Kidney (tissue), 14 donors: Measurements from ENCODE around the gene ZNF202. TPM values are rescaled to one million over a fixed set of nuclear protein-coding genes. Genes with fewer than 3 reads are reported as not detected.

ENCODE experiments used
- DNase-seq, 5 donors: peaks; one replicate each; pipeline ENCODE4 v3.0.0-alpha.2; 2013 to 2020
- FAIRE-seq: peaks from 2 replicates; lab custom pipeline; 2012; peaks lifted over from hg19 to GRCh38; lab: Jason Lieb, UNC
- H3K27ac ChIP-seq, 2 donors: one replicate each; pipeline ENCODE4 v1.7.0; 2013; ENCODE audit warnings: low read depth in 2 of 2, low read length in 2 of 2, inconsistent platforms in 1 of 2
- H3K27me3 ChIP-seq: one replicate; pipeline ENCODE4 v1.7.1; 2013; ENCODE audit warnings: low read length, inconsistent platforms; ENCODE audit not compliant: control insufficient read depth, insufficient read depth
- H3K36me3 ChIP-seq, 3 donors: one replicate each; pipeline versions ENCODE4 v1.7.0 to v1.7.1; 2013; ENCODE audit warnings: low read length in 3 of 3, control low read depth in 1 of 3, inconsistent platforms in 1 of 3; ENCODE audit not compliant: insufficient read depth in 3 of 3, control insufficient read depth in 2 of 3
- H3K4me1 ChIP-seq, 3 donors: one replicate each; pipeline versions ENCODE4 v1.7.0 to v1.7.1; 2013; ENCODE audit warnings: low read length in 3 of 3, inconsistent platforms in 1 of 3, low read depth in 1 of 3; ENCODE audit not compliant: control insufficient read depth in 2 of 3, insufficient read depth in 2 of 3
- H3K4me3 ChIP-seq, 3 donors: one replicate each; pipeline versions ENCODE4 v1.7.0 to v1.8.1; 2013; ENCODE audit warnings: low read length in 3 of 3, control low read depth in 1 of 3, inconsistent platforms in 1 of 3
- H3K9ac ChIP-seq, 3 donors: one replicate each; pipeline versions ENCODE4 v1.7.0 to v1.7.1; 2013; ENCODE audit warnings: low read length in 3 of 3, control low read depth in 1 of 3, inconsistent platforms in 1 of 3
- H3K9me3 ChIP-seq, 3 donors: one replicate each; pipeline versions ENCODE4 v1.7.0 to v1.7.1; 2013; ENCODE audit warnings: low read length in 3 of 3, control low read depth in 1 of 3, inconsistent platforms in 1 of 3; ENCODE audit not compliant: control insufficient read depth in 2 of 3, insufficient read depth in 1 of 3
- intact Hi-C: fragments of 100-400 bp; cut with DNase I; formaldehyde crosslinking; loops from one replicate; pipeline ENCODE4 v1.11.1; 2022
- polyA plus RNA-seq: library from polyadenylated mRNA; stranded (reverse); fragments of 350-450 nt; fragmentation: Illumina TruSeq; extraction: RNeasy Lipid Tissue Mini Kit (QIAGEN cat#74804); gene quantifications from one replicate; pipeline ENCODE4 v1.2.3, GENCODE V29; 2014; ENCODE audit warnings: low read depth, low replicate concordance; ENCODE audit not compliant: insufficient read depth
- total RNA-seq: library from RNA; stranded (reverse); fragmentation: NEBNext Ultra II Directional; extraction: Animal tissue kit (Norgen Biotek cat#: 25700); gene quantifications from one replicate; pipeline ENCODE4 v1.2.1, GENCODE V29; 2021
- TF ChIP-seq, protein P1 (sequence below): IDR thresholded peaks from 3 replicates; pipeline ENCODE4 v1.5.1; 2012; ENCODE audit warnings: mild to moderate bottlenecking, moderate library complexity, borderline replicate concordance; ENCODE audit not compliant: insufficient read depth; ENCODE audit errors: extremely low read depth
- donor health status: control.
- donor health status: control.
- donor health status: control.
- donor health status: control.
- donor health status: control.
- donor health status: DM: yes; HTN: yes; CAD: no.
- donor health status: Normal renal cell carcinoma (clear cell type).

The ZNF202 gene
- total and polyA plus RNA-seq, 2 donors from 2014 or later = 4.5 to 9.8 TPM

DNA sequence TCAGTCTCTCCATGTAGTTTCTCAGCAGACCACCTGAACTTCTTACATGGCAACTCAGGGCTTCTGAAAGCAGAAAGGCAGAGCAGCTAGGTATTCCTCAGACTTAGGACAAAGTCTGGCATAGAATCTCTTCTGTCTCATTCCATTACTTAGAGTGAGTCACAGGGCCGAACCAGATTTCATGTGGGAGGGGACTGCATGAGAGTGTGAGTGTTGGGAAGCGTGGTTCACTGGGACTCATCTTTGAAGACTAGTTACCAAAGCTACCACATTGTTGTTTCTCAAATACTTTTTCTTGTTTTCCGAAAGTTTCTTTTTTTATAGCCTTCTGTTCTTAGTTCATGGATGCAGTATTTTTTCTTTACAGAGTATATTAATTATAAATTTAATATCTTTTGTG, 51.0 kb downstream of the ZNF202 start:
- TF ChIP-seq, protein P1, sequence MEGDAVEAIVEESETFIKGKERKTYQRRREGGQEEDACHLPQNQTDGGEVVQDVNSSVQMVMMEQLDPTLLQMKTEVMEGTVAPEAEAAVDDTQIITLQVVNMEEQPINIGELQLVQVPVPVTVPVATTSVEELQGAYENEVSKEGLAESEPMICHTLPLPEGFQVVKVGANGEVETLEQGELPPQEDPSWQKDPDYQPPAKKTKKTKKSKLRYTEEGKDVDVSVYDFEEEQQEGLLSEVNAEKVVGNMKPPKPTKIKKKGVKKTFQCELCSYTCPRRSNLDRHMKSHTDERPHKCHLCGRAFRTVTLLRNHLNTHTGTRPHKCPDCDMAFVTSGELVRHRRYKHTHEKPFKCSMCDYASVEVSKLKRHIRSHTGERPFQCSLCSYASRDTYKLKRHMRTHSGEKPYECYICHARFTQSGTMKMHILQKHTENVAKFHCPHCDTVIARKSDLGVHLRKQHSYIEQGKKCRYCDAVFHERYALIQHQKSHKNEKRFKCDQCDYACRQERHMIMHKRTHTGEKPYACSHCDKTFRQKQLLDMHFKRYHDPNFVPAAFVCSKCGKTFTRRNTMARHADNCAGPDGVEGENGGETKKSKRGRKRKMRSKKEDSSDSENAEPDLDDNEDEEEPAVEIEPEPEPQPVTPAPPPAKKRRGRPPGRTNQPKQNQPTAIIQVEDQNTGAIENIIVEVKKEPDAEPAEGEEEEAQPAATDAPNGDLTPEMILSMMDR = no peak
- Histone ChIP-seq H3K9me3 (no peaks in the 10 kb centered on the region), H3K36me3 (no peaks in the 10 kb centered on the region), H3K4me1 (no peaks in the 10 kb centered on the region), H3K27ac (no peak overlapping the region), H3K4me3 (no peak overlapping the region), H3K27me3 (no peaks in the 10 kb centered on the region), H3K9ac (no peak overlapping the region)
- no peak for FAIRE-seq
- intact Hi-C loops = no loop called here
- no peak for DNase-seq

DNA sequence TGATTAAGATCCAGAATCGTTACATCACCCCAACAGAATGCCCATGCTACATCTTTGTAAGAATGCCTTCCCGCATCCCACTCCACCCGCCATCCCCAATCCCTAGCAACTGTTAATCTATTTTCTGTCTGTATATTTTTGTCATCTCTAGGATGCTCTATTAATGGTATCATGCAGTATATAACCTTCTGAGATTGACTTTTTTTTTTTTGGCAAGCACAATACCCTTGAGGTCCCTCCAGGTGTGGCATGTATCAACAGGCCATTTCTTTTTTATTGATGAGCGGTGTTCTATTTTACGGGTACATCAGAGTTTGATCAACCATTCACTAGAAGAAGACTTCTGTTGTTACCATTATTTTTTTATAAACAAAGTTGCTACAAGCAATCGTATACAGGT, 56.9 kb downstream of the ZNF202 start:
- intact Hi-C loops = no loop called here
- no peak for FAIRE-seq
- no peak overlapping the region for H3K9ac ChIP-seq
- H3K4me3 ChIP-seq = no peak overlapping the region
- H3K9me3 ChIP-seq = no peaks in the 10 kb centered on the region
- no peaks in the 10 kb centered on the region for H3K27me3 ChIP-seq
- no peaks in the 10 kb centered on the region for H3K36me3 ChIP-seq
- no peak for DNase-seq
- no peak overlapping the region for H3K27ac ChIP-seq
- TF ChIP-seq, protein P1 = no peak
- H3K4me1 ChIP-seq = no peaks in the 10 kb centered on the region

DNA sequence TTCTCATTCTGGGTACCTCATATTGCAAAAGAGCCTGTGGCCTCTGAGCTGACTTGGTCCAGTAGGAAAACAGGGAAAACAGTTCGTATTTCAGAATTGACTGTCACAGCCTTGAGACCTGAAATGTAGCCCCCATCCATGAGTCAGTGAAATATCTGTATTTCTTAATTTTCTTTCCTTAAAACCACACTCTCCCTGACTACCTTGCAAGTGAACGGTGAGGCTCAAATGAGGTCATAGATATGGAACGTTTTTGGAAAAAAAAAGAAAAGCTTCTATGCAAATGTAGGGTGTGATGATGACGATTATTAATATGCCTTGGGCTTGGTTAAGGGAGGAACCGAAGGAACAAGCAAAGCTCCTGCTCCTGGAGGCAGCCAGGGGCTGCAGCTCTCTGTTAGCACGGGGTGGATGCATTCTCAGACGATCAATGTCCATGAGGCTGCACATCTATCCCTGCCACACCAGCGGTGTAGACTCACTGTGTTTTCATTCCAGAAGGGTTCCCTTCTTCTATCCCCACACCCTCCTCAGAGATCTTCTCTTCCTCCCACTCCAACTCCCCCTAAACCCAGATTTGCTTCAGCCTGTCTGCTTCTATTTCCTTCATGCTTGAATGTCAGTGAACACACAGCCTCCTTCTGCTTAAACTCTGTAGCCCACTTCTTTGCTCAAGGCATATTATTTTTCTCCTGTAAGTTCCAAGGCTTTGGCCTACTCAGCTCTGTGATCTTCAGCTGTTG, 57.9 kb downstream of the ZNF202 start:
- H3K4me1 ChIP-seq = no peaks in the 10 kb centered on the region
- no peaks in the 10 kb centered on the region for H3K36me3 ChIP-seq
- no peak overlapping the region for H3K4me3 ChIP-seq
- H3K9me3 ChIP-seq = no peaks in the 10 kb centered on the region
- DNase-seq = no peak
- no peaks in the 10 kb centered on the region for H3K27me3 ChIP-seq
- TF ChIP-seq, protein P1 = no peak
- intact Hi-C loops = no loop called here
- H3K27ac ChIP-seq = no peak overlapping the region
- no peak for FAIRE-seq
- H3K9ac ChIP-seq = no peak overlapping the region
